Measurements from ENCODE around the gene PRRT2. TPM values are rescaled to one million over a fixed set of nuclear protein-coding genes. Genes with fewer than 3 reads are reported as not detected.
"Not testable (repeated sequence)": the region's sequence is repeated elsewhere in the genome, so short reads cannot be mapped to it uniquely, and the experiment has no call there.

PRRT2 gene
- polyA plus RNA-seq, 10 donors: 8.4 to 28.3 (median 12.6) TPM

- DNase-seq: peak; percentile 99 to 100 (median 100)
These were observed 21.6 kb upstream of the PRRT2 start, which contains the start of gene KIF22 for GRCh38 chr16:29790183-29790948. KIF22 (plus strand) TSS chr16:29790751; CDS start chr16:29790760, 9 bp downstream.

GRCh38 chr16:29790949-29791844, 20.8 kb upstream of the PRRT2 start:
- DNase-seq: no peak

- DNase-seq: no peak
These were observed 19.9 kb upstream of the PRRT2 start for GRCh38 chr16:29791845-29792807.

- not testable (repeated sequence) for DNase-seq
These were observed 18.8 kb upstream of the PRRT2 start for GRCh38 chr16:29793153-29793552.

GRCh38 chr16:29794231-29794710, 17.7 kb upstream of the PRRT2 start:
- no peak for DNase-seq

GRCh38 chr16:29802416-29802935, 9.5 kb upstream of the PRRT2 start:
- no peak for DNase-seq

GRCh38 chr16:29804020-29804419, 8.0 kb upstream of the PRRT2 start:
- no peak for DNase-seq

- DNase-seq: no peak
These were observed 7.3 kb upstream of the PRRT2 start for GRCh38 chr16:29804455-29805231.

GRCh38 chr16:29805232-29806098, 6.5 kb upstream of the PRRT2 start:
- DNase-seq: peak; percentile 97 to 99 (median 98)

GRCh38 chr16:29806099-29806579, 5.9 kb upstream of the PRRT2 start, which contains the start of gene MAZ:
MAZ (plus strand) TSS chr16:29806529; CDS start chr16:29806702, 173 bp downstream.
- DNase-seq: peak in 1 of 3 donors; percentile 90

GRCh38 chr16:29806641-29807425, 5.2 kb upstream of the PRRT2 start:
- peak in 2 of 3 donors; percentile 66 to 84 for DNase-seq

GRCh38 chr16:29807426-29808218, 4.4 kb upstream of the PRRT2 start:
- peak; percentile 88 to 96 (median 90) for DNase-seq

- DNase-seq: no peak
These were observed 3.6 kb upstream of the PRRT2 start for GRCh38 chr16:29808219-29808900.

GRCh38 chr16:29809031-29809747, 2.8 kb upstream of the PRRT2 start:
- no peak for DNase-seq

GRCh38 chr16:29809850-29810698, 1.9 kb upstream of the PRRT2 start:
- DNase-seq: peak in 1 of 3 donors; percentile 63
